NCI-H2107 (cell line): ENCODE measurements around the gene DENND1B.
"Not testable (repeated sequence)": the region's sequence is repeated elsewhere in the genome, so short reads cannot be mapped to it uniquely, and the experiment has no call there.

Experiments used
- DNase-seq: peaks from one replicate; lab custom pipeline; 2025; lab: John Stamatoyannopoulos, UW

Gene DENND1B

DNA sequence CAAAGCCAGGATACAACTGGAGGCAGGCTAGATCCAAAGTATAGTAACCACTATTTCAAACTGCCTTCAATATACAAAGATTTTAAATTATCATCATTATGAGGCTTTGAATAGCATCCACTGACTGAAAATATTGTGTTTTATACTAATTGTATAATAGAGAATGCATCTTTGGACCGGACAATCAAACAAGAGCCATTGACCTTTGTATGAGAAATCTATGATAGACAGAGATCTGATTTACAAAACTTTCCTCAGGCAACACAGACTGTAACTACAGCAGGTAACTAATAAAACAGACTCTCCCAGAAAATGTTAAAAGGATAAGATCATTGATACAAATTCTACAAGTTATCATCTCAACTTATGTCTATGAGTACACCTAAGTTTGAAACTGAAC is 152.9 kb downstream of the DENND1B start:
- no peak for DNase-seq

DNA sequence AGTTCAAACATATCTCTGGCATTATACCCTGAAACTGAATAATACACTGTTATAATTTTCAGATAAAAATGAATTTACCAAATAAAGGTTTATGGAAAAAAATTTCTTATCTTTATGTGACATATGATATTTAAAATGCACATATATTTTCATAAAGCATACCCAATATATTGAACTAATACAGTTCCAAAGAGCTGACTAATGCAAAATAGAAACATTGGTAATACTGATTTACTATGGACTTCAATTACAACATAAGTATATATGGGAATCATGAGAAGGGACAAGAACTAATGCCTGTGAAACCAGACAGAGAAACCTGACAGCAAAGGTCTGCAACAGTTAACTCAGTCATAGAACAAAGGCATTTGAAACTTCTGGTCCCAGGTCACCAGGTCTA is 153.5 kb downstream of the DENND1B start:
- DNase-seq: no peak

DNA sequence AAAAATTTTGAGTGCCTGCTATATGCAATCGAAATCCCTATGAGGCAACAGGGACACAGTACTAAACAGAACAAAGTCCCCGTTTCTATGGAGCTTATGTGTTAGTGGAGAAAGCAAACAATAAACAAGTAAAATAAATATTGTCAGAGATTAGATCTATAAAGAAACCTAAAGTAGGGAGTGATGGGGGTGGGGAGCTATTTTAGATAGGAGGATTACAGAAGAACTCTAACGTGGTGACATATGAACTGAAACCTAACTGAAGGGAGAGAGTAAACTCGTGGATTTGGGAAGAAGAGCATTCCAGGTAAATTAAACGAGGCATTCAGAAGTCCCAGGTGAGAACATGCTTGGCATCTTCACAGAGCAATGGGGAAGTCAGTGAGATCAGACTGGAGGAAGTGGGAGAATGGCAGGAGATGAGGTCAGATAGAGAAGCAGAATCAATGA is 154.5 kb downstream of the DENND1B start:
- DNase-seq: no peak

- no peak for DNase-seq
Measured at GRCh38 chr1:197619008-197619640, 156.2 kb downstream of the DENND1B start.

DNA sequence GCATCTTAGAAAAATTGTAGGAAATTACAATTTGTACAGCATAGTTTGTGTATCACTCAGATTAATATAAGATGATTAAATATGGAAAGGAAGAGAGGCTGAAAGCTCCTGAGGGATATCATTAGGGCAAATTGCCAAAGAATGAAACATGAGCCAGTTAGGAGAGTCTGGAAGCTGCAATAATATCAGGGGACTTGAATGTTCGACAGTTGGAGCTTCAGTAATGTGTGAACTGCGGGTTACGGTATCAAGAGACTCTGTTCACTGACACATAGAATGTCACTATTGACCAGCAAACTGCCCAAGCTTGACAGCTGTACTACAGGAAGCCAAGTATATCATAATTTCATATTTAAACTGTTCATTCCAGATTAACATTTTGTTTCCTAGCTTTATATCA is 157.2 kb downstream of the DENND1B start:
- no peak for DNase-seq

DNA sequence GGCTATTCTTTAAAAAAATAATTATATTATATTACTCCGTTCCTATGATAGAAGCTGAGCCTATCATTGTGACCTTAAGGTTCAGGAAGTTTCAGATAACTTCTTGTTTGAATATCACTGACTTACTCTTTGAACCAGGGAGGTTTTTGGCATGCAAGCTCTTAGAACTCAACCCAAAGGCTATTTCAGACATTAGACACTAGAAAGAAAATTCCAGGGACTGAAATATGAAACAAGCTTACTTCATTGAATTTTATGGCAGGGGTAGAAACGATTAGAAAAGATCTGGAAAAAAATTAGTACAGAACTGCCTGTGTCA is 159.6 kb downstream of the DENND1B start:
- no peak for DNase-seq

DNA sequence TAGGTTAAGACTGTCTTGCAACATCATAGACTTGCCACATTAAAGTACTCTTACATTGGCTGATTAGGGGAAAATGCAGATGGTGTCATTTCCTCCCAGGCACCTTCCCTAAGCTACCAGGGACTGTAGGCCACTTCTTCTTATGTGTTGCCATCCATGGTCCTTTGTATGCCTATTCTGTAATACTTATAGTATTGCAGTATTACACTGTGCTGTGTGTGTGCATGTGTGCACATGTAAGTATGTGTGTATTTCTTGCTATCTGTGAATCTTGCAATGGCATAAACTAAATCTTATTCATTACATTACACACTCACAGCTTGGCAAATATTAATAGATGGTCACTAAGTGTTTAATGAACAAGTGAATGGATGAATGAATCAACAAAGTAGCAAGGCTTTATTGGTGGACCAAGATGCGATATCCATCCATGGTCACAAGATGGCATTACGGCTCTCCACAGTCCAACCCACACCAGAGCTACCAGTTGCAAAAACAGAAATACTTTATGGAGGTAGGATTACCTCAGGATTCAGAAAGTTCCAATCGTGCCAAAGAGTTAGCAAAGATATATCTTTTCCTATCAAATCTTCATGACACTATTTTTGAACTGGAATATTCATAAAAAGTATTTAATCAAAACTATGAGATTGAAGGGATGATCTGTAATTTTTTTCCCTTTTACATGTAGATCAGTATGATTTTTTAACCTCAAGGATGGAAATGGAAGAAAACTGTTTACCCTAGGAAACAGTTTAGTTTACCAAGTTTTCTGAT is 160.2 kb downstream of the DENND1B start:
- no peak for DNase-seq

DNA sequence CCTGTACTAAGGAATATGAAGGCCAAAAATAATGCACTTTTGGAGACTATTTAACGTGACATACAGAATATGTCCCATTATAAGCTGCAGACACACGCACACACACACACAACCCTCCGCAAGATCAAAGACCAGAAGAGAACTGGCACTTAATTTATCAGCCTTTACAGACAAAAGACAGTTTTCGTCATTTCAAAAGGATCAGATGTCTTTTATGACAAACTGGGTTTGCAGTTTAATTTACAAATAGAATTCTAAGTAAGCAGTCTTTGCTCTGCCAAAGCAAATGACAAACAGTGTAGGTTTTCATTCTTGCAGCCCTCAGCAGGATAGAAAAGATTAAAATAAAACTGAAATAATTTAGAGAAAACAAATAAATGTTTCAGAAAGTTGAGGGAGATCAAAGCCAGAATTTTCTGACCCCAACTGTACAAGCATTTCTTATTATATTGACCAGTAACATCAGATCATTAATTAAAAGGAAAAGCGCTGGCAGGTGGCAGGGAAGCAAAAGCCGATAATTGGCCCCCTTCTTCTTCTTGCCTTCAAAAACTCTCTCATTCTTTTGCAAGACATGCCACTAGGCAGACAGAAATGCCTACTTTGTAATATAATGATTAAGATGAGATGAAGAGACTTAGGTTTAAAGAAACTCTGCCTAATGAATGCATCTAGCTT is 169.0 kb downstream of the DENND1B start:
- no peak for DNase-seq

GRCh38 chr1:197604302-197604701 is 171.0 kb downstream of the DENND1B start:
- no peak for DNase-seq

GRCh38 chr1:197600751-197601150 is 174.5 kb downstream of the DENND1B start:
- DNase-seq: peak; percentile 68

DNA sequence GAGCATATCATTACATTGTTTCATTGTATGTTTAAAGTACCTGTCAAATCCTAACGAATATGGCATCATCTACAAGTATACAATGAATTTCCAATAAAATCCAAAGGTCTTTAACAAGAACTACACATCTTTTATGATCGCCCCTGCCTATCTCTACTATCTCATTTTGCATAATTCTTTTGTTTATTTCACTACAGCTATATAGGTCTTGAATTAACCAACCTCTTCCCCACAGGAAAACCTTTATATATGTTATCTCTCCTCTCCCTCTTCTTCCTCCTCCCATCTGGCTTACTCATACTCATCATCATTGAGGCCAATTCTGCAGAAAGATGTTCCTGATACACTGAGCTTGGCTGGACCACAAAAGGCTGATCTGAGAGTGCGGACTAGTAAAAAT is 175.5 kb downstream of the DENND1B start:
- DNase-seq: no peak

DNA sequence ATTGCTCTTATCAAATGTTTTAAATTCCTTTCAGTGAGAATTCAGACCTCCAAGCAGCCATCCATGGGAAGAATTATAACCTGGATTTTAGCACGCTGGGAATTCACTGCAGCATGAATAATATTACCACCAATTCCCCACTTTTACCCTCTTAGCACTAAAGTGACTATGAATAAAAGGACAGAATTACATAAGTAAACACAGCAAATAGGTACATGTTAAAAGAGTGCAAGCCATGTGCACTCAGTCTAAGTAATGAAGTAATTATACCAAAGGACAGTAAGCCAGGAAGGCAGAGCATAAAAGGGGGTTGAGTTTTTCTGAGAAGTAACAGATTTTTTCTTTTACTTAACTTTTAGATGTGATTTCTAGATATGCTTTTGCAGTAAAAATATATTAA is 176.3 kb downstream of the DENND1B start:
- DNase-seq: peak; percentile 39

DNA sequence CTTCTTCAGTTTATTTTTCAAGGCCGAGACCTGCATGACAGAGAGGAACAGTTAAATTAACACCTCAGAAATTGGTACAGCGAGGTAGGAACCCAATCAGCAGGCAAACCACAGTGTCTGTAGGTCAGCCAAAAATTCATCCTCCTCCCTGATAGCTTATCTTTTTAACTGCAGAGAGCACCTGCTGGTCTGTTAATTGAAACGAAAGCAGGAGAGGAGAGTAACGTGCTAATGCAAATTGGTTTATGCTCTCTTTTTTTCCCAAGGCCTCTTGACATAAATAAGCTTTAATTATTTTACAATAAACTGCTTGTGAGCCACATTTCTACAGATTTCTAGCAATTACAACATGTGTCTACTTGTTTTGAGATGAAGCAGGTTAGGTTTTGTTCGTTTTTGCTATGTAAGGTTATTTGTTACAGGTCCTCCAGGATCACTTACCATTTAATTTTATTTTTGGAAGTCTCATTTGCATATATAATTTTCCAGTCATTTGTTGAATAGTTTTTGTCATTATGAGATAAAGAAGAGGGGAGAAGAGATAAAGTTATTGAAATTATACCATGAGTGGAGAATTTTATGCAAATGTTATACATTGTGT is 179.9 kb downstream of the DENND1B start:
- peak; percentile 42 for DNase-seq

GRCh38 chr1:197590687-197591086 is 184.6 kb downstream of the DENND1B start:
- DNase-seq: no peak

DNA sequence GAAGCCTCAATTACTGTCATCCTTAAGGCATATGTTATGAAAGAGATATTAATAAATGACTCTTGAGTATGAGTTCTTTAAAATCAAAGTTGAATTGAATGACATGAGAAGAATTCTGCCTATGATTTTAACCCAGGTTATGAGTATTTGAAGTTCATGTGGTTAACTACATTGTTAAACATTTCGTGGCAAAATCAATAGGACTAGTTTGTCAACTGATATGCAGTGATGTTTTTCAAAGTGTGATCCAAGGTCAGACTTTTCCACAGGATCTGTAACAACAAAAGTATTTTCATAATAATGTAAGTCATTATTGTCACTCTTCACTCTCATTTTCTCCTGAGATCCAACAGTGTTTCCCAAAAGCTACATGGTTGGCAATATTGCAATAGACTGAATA is 189.5 kb downstream of the DENND1B start:
- no peak for DNase-seq

GRCh38 chr1:197577580-197577979 is 197.7 kb downstream of the DENND1B start:
- DNase-seq: no peak

- not testable (repeated sequence) for DNase-seq
Measured at GRCh38 chr1:197575531-197575930, 199.7 kb downstream of the DENND1B start.

DNA sequence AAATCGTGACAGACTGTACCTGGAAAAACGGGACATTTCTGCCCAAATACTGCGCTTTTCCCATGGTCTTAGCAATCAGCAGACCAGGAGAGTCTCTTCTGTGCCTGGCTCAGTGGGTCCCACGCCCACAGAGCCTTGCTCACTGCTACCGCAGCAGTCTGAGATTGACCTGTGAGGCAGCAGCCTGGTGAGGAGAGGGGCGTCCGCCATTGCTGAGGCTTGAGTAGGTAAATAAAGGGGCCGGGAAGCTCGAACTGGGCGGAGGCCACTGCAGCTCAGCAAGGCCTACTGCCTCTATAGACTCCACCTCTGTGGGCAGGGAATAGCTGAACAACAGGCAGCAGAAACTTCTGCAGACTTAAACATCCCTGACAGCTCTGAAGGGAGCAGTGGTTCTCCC is 203.1 kb downstream of the DENND1B start:
- DNase-seq: no peak

DNA sequence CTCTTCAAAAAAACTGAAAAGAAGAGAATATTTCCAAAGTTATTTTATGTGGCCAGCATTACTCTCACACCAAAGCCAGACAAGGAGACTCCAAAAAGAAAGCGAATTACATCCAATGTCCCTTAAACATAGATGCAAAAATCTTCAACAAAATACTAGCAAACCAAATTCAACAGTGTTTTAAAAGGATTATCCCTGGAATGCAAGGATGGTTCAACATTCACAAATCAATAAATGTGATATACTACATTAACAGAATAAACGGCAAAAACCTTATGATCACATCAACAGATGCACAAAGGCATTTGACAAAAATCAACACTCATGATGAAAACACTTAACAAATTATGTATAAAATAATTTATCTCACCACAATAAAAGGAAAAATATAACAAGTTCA is 207.8 kb downstream of the DENND1B start:
- DNase-seq: no peak

GRCh38 chr1:197561041-197561440 is 214.2 kb downstream of the DENND1B start:
- DNase-seq: no peak

DNA sequence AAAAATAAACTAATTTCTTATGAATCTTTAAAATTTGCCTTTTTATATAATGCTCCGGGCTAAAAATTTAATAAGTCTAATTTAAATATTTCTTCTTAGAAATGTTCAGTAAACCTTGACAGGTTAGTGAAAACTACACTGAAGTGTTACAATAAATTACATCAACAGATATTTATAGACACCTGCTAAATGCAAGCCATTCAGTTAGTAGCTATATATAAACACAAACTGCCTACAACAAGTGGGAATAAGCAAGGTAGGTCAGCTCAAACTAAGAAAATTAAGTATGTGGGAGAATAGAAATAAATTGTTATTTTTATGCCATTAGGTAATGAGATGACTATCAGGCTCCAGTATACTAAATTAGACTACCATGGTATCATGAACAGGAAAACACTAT is 215.6 kb downstream of the DENND1B start:
- no peak for DNase-seq

DNA sequence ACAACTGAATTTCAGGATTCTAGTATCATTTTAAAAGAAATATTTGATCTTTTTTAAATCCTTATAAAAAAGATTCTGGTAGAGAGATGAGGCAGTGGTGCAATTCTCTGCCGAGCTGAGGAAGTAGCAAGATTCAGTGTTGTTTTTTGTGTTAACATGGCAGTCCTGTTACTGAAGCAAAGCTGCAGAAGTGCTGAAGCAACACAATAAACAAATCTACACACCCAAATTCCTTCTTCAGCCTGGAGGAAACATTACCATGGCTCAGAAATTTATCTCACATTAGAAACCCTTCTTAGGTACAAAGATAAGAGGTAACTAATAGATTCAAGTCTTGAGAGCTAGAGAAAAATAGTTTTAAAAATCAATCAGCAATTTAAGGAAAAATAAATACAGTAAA is 216.0 kb downstream of the DENND1B start:
- no peak for DNase-seq

GRCh38 chr1:197557302-197557701 is 218.0 kb downstream of the DENND1B start:
- DNase-seq: no peak
